ENCODE data around the gene MBOAT2. TPM values are rescaled to one million over a fixed set of nuclear protein-coding genes. Genes with fewer than 3 reads are reported as not detected.
A peak's percentile ranks its signal among the peaks of the same experiment; 100 is the strongest.

MBOAT2 gene
- total and polyA plus RNA-seq, 2 of the 13 experiments (the other 11 are each of a cell fraction or from before 2014, with no cell fraction given), result 0.11 to 0.36 TPM

DNA sequence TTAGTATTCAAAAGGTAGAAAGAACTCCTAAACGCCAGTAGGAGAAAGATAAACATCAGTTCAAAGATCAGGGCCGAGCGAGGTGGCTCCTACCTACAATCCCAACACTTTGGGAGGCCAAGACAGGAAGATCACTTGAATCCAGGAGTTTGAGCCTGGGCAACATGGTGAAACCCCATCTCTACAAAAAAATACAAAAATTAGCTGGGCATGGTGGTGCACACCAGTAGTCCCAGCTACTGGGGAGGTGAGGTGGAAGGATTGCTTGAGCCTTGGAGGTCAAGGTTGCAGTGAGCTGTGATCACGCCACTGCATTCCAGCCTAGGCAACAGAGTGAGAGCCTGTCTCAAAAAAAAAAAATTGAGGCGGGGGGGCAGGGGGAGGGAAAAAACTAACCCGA lies 40.6 kb downstream of the MBOAT2 start (continued):
- TF ChIP-seq, protein P1, sequence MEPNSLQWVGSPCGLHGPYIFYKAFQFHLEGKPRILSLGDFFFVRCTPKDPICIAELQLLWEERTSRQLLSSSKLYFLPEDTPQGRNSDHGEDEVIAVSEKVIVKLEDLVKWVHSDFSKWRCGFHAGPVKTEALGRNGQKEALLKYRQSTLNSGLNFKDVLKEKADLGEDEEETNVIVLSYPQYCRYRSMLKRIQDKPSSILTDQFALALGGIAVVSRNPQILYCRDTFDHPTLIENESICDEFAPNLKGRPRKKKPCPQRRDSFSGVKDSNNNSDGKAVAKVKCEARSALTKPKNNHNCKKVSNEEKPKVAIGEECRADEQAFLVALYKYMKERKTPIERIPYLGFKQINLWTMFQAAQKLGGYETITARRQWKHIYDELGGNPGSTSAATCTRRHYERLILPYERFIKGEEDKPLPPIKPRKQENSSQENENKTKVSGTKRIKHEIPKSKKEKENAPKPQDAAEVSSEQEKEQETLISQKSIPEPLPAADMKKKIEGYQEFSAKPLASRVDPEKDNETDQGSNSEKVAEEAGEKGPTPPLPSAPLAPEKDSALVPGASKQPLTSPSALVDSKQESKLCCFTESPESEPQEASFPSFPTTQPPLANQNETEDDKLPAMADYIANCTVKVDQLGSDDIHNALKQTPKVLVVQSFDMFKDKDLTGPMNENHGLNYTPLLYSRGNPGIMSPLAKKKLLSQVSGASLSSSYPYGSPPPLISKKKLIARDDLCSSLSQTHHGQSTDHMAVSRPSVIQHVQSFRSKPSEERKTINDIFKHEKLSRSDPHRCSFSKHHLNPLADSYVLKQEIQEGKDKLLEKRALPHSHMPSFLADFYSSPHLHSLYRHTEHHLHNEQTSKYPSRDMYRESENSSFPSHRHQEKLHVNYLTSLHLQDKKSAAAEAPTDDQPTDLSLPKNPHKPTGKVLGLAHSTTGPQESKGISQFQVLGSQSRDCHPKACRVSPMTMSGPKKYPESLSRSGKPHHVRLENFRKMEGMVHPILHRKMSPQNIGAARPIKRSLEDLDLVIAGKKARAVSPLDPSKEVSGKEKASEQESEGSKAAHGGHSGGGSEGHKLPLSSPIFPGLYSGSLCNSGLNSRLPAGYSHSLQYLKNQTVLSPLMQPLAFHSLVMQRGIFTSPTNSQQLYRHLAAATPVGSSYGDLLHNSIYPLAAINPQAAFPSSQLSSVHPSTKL (CRISPR knock-in tag; IDR thresholded peaks at IDR 0.05), result peak; percentile 65; the same call in 1 of the 2 replicates
- TF ChIP-seq TARDBP (CRISPR knock-in tag; IDR thresholded peaks at IDR 0.05) (no peak), RORA (CRISPR knock-in tag; IDR thresholded peaks at IDR 0.05) (no peak), SALL1 (CRISPR knock-in tag; IDR thresholded peaks at IDR 0.05) (0 out of 2 replicates have a peak, but pooled peaks have one; percentile 35), NFKB2 (CRISPR knock-in tag; IDR thresholded peaks at IDR 0.05; ENCODE audit: borderline replicate concordance) (no peak), NR3C1 (CRISPR knock-in tag; IDR thresholded peaks at IDR 0.05) (no peak), AGO2 (optimal IDR thresholded peaks at IDR 0.05; ENCODE audit: low read depth, low read length) (no peak), KDM6A (CRISPR knock-in tag; IDR thresholded peaks at IDR 0.05; ENCODE audit: low read depth) (no peak), SMARCE1 (IDR thresholded peaks at IDR 0.05; ENCODE audit: borderline replicate concordance) (no peak), SP2 (CRISPR knock-in tag; IDR thresholded peaks at IDR 0.05) (no peak)
- TF ChIP-seq, protein P2, sequence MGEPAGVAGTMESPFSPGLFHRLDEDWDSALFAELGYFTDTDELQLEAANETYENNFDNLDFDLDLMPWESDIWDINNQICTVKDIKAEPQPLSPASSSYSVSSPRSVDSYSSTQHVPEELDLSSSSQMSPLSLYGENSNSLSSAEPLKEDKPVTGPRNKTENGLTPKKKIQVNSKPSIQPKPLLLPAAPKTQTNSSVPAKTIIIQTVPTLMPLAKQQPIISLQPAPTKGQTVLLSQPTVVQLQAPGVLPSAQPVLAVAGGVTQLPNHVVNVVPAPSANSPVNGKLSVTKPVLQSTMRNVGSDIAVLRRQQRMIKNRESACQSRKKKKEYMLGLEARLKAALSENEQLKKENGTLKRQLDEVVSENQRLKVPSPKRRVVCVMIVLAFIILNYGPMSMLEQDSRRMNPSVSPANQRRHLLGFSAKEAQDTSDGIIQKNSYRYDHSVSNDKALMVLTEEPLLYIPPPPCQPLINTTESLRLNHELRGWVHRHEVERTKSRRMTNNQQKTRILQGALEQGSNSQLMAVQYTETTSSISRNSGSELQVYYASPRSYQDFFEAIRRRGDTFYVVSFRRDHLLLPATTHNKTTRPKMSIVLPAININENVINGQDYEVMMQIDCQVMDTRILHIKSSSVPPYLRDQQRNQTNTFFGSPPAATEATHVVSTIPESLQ (CRISPR knock-in tag; conservative IDR thresholded peaks at IDR 0.05), result no peak
- TF ChIP-seq, protein P3, sequence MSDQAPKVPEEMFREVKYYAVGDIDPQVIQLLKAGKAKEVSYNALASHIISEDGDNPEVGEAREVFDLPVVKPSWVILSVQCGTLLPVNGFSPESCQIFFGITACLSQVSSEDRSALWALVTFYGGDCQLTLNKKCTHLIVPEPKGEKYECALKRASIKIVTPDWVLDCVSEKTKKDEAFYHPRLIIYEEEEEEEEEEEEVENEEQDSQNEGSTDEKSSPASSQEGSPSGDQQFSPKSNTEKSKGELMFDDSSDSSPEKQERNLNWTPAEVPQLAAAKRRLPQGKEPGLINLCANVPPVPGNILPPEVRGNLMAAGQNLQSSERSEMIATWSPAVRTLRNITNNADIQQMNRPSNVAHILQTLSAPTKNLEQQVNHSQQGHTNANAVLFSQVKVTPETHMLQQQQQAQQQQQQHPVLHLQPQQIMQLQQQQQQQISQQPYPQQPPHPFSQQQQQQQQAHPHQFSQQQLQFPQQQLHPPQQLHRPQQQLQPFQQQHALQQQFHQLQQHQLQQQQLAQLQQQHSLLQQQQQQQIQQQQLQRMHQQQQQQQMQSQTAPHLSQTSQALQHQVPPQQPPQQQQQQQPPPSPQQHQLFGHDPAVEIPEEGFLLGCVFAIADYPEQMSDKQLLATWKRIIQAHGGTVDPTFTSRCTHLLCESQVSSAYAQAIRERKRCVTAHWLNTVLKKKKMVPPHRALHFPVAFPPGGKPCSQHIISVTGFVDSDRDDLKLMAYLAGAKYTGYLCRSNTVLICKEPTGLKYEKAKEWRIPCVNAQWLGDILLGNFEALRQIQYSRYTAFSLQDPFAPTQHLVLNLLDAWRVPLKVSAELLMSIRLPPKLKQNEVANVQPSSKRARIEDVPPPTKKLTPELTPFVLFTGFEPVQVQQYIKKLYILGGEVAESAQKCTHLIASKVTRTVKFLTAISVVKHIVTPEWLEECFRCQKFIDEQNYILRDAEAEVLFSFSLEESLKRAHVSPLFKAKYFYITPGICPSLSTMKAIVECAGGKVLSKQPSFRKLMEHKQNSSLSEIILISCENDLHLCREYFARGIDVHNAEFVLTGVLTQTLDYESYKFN (CRISPR knock-in tag; conservative IDR thresholded peaks at IDR 0.05), result 0 out of 2 replicates have a peak, but pooled peaks have one; percentile 20
- TF ChIP-seq, protein P4, sequence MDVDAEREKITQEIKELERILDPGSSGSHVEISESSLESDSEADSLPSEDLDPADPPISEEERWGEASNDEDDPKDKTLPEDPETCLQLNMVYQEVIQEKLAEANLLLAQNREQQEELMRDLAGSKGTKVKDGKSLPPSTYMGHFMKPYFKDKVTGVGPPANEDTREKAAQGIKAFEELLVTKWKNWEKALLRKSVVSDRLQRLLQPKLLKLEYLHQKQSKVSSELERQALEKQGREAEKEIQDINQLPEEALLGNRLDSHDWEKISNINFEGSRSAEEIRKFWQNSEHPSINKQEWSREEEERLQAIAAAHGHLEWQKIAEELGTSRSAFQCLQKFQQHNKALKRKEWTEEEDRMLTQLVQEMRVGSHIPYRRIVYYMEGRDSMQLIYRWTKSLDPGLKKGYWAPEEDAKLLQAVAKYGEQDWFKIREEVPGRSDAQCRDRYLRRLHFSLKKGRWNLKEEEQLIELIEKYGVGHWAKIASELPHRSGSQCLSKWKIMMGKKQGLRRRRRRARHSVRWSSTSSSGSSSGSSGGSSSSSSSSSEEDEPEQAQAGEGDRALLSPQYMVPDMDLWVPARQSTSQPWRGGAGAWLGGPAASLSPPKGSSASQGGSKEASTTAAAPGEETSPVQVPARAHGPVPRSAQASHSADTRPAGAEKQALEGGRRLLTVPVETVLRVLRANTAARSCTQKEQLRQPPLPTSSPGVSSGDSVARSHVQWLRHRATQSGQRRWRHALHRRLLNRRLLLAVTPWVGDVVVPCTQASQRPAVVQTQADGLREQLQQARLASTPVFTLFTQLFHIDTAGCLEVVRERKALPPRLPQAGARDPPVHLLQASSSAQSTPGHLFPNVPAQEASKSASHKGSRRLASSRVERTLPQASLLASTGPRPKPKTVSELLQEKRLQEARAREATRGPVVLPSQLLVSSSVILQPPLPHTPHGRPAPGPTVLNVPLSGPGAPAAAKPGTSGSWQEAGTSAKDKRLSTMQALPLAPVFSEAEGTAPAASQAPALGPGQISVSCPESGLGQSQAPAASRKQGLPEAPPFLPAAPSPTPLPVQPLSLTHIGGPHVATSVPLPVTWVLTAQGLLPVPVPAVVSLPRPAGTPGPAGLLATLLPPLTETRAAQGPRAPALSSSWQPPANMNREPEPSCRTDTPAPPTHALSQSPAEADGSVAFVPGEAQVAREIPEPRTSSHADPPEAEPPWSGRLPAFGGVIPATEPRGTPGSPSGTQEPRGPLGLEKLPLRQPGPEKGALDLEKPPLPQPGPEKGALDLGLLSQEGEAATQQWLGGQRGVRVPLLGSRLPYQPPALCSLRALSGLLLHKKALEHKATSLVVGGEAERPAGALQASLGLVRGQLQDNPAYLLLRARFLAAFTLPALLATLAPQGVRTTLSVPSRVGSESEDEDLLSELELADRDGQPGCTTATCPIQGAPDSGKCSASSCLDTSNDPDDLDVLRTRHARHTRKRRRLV (CRISPR knock-in tag; IDR thresholded peaks at IDR 0.05), result no peak
- TF ChIP-seq, protein P5, sequence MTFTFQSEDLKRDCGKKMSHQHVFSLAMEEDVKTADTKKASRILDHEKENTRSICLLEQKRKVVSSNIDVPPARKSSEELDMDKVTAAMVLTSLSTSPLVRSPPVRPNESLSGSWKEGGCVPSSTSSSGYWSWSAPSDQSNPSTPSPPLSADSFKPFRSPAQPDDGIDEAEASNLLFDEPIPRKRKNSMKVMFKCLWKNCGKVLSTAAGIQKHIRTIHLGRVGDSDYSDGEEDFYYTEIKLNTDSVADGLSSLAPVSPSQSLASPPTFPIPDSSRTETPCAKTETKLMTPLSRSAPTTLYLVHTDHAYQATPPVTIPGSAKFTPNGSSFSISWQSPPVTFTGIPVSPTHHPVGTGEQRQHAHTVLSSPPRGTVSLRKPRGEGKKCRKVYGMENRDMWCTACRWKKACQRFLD (CRISPR knock-in tag; IDR thresholded peaks at IDR 0.05; ENCODE audit: borderline replicate concordance), result no peak

Measured in HepG2 (cell line).